HepG2 (cell line): ENCODE data around the gene PTF1A. TPM values are rescaled to one million over a fixed set of nuclear protein-coding genes. Genes with fewer than 3 reads are reported as not detected.

ENCODE experiments used
- ATAC-seq: fragments of 200-7000 bp; cut with Tn5 transposase; 3 replicates; pipeline ENCODE4 v1.9.1; 2020; ENCODE audit warnings: mild to moderate bottlenecking, moderate library complexity
- BruUV-seq: library from RNA; stranded (reverse); fragments of 400-500 nt; replicated peaks from 2 replicates; lab custom pipeline; 2021; lab: Mats Ljungman, UMichigan
- CTCF ChIA-PET: fragments of 300-600 bp; formaldehyde crosslinking; extraction: SDS; loops from one replicate; lab custom pipeline; 2021; ENCODE audit warnings: low total read pairs, inconsistent platforms, low intra/inter-chr PET ratio; lab: Yijun Ruan, JAX
- POLR2A ChIA-PET: fragments of 350-600 bp; sonication (Branson Sonifier 250); formaldehyde crosslinking; loops from one replicate; lab custom pipeline; 2020; ENCODE audit warnings: antibody characterized with exemption, inconsistent platforms; lab: Yijun Ruan, JAX
- DNase-seq: peaks from one replicate; pipeline ENCODE4 v3.0.0-alpha.2; 2015; ENCODE audit warnings: low spot score
- FAIRE-seq: peaks from 3 replicates; lab custom pipeline; 2011; peaks lifted over from hg19 to GRCh38; lab: Jason Lieb, UNC
- H2AFZ ChIP-seq: one replicate; pipeline ENCODE4 v1.6.1; 2011; ENCODE audit warnings: low read length, inconsistent platforms
- H3K27ac ChIP-seq: fragments of 300-600 bp; 3 replicates; pipeline ENCODE4 v1.8.0; 2011; ENCODE audit warnings: mixed run types, mild to moderate bottlenecking, mixed read lengths, low read length, inconsistent platforms; ENCODE audit not compliant: insufficient read depth; ENCODE audit errors: extremely low read length
- H3K27me3 ChIP-seq, 2 experiments: fragments of 200-600 bp in 1 of 2; 2 replicates in 1 of 2; 3 replicates in 1 of 2; pipeline versions ENCODE4 v1.6.0 to v1.8.0; 2011; ENCODE audit warnings: low read length in 2 of 2, mild to moderate bottlenecking in 2 of 2, moderate library complexity in 2 of 2, inconsistent platforms in 1 of 2; ENCODE audit not compliant: insufficient read depth in 2 of 2, control insufficient read depth in 1 of 2
- H3K36me3 ChIP-seq, 2 experiments: fragments of 200-600 bp in 1 of 2; replicated peaks in 1 of 2; 2 replicates in 1 of 2; 3 replicates in 1 of 2; pipeline versions ENCODE4 v1.5.1 to v1.8.0; 2011; ENCODE audit warnings: low read length in 2 of 2, inconsistent platforms in 1 of 2; ENCODE audit not compliant: insufficient read depth in 2 of 2, control insufficient read depth in 1 of 2
- H3K4me1 ChIP-seq: 2 replicates; pipeline ENCODE4 v1.5.1; 2012; ENCODE audit warnings: low read length, inconsistent platforms; ENCODE audit not compliant: insufficient read depth
- H3K4me2 ChIP-seq: 2 replicates; pipeline ENCODE4 v1.6.0; 2011; ENCODE audit warnings: low read depth, low read length, inconsistent platforms
- H3K4me3 ChIP-seq, 3 experiments: fragments of 200-600 bp in 1 of 3; sonication (generic), shearing (Covaris generic) in 1 of 3; replicated peaks in 1 of 3; 2 replicates each; pipeline ENCODE4 v1.5.1; 2011 to 2016; ENCODE audit warnings: low read length in 3 of 3, inconsistent platforms in 2 of 3, low read depth in 2 of 3, mild to moderate bottlenecking in 2 of 3, control low read depth in 1 of 3, mixed read lengths in 1 of 3; ENCODE audit not compliant: insufficient read depth in 1 of 3
- H3K79me2 ChIP-seq: one replicate; pipeline ENCODE4 v1.6.1; 2011; ENCODE audit warnings: low read length, inconsistent platforms; ENCODE audit not compliant: insufficient read depth
- H3K9ac ChIP-seq: 2 replicates; pipeline ENCODE4 v1.6.0; 2011; ENCODE audit warnings: mild to moderate bottlenecking, low read depth, low read length, inconsistent platforms; ENCODE audit not compliant: insufficient read depth
- H3K9me3 ChIP-seq: 2 replicates; pipeline ENCODE4 v1.5.1; 2012; ENCODE audit warnings: mild to moderate bottlenecking, low read length
- H4K20me1 ChIP-seq: 2 replicates; pipeline ENCODE4 v1.6.0; 2011; ENCODE audit warnings: inconsistent platforms, mild to moderate bottlenecking, low read length, moderate library complexity; ENCODE audit not compliant: insufficient read depth
- EEA1 ChIP-seq: sonication (generic); formaldehyde crosslinking; IDR thresholded peaks from 2 replicates; pipeline ENCODE4 v1.5.1; 2020; ENCODE audit warnings: mild to moderate bottlenecking, missing genetic modification reagents, borderline replicate concordance
- ETV5 ChIP-seq: IDR thresholded peaks from 2 replicates; pipeline ENCODE4 v1.6.1; 2018; ENCODE audit warnings: missing biosample characterization, missing genetic modification reagents, inconsistent platforms, borderline replicate concordance
- MAFK ChIP-seq, 2 experiments: IDR thresholded peaks in 1 of 2; conservative IDR thresholded peaks in 1 of 2; 2 replicates each; pipeline ENCODE4 v1.6.1; 2011; ENCODE audit warnings: improper control_type of control experiment in 2 of 2, low read length in 2 of 2
- RFXAP ChIP-seq: sonication (generic); formaldehyde crosslinking; IDR thresholded peaks from 2 replicates; pipeline ENCODE4 v1.4.0; 2020; ENCODE audit warnings: missing genetic modification reagents, borderline replicate concordance
- ZBTB20 ChIP-seq: sonication (generic); formaldehyde crosslinking; IDR thresholded peaks from 2 replicates; pipeline ENCODE4 v1.8.1; 2023; ENCODE audit warnings: missing genetic modification reagents, low read depth, mild to moderate bottlenecking, borderline replicate concordance
- ZHX1 ChIP-seq: sonication (generic); formaldehyde crosslinking; IDR thresholded peaks from 2 replicates; pipeline ENCODE4 v1.8.1; 2022; ENCODE audit warnings: low read depth, mild to moderate bottlenecking, missing genetic modification reagents
- ZNF367 ChIP-seq: sonication (generic); formaldehyde crosslinking; IDR thresholded peaks from 2 replicates; pipeline ENCODE4 v1.4.0; 2020; ENCODE audit warnings: missing genetic modification reagents, borderline replicate concordance
- ZNF446 ChIP-seq: sonication (generic); formaldehyde crosslinking; IDR thresholded peaks from 2 replicates; pipeline ENCODE4 v1.5.0; 2020; ENCODE audit warnings: mild to moderate bottlenecking, missing genetic modification reagents
- ZNF512B ChIP-seq: sonication (generic); formaldehyde crosslinking; IDR thresholded peaks from 2 replicates; pipeline ENCODE4 v1.5.1; 2020; ENCODE audit warnings: missing genetic modification reagents, mild to moderate bottlenecking, borderline replicate concordance
- ZNF749 ChIP-seq: sonication (generic); formaldehyde crosslinking; IDR thresholded peaks from 2 replicates; pipeline ENCODE4 v1.8.0; 2022; ENCODE audit warnings: mild to moderate bottlenecking, missing genetic modification reagents, moderate library complexity, borderline replicate concordance
- ZNF761 ChIP-seq: sonication (generic); formaldehyde crosslinking; conservative IDR thresholded peaks from 2 replicates; pipeline ENCODE4 v1.4.0; 2020; ENCODE audit warnings: mild to moderate bottlenecking, missing genetic modification reagents
- ZNF790 ChIP-seq: sonication (generic); formaldehyde crosslinking; IDR thresholded peaks from 2 replicates; pipeline ENCODE4 v1.8.0; 2022; ENCODE audit warnings: missing genetic modification reagents, mild to moderate bottlenecking, borderline replicate concordance
- ZXDC ChIP-seq: sonication (generic); formaldehyde crosslinking; IDR thresholded peaks from 2 replicates; pipeline ENCODE4 v1.5.0; 2020; ENCODE audit warnings: mild to moderate bottlenecking, missing genetic modification reagents
- WGBS: methylation state at CpG from one replicate; pipeline ENCODE4 v1.1.6; 2017; ENCODE audit warnings: low lambda C conversion rate; 5-methylcytosine and 5-hydroxymethylcytosine counted together
- in situ Hi-C: cut with HindIII; loops from 2 replicates; pipeline ENCODE4 v1.10.0; 2017; ENCODE audit warnings: low pct_unique_long_range_greater_than_20kb; ENCODE audit not compliant: extremely low pct_ligation_motif_present
- intact Hi-C: fragments of 100-400 bp; cut with micrococcal nuclease; formaldehyde crosslinking; loops from one replicate; pipeline ENCODE4 v1.10.0; 2022; ENCODE audit not compliant: unreplicated experiment
- polyA plus RNA-seq, 8 experiments: library from polyadenylated mRNA; depleted of rRNA in 3 of 8; stranded (reverse) in 7 of 8; unstranded in 1 of 8; fragments of >200 nt; fragmentation: Illumina TruSeq in 4 of 8; extraction: Trizol in 4 of 8; gene quantifications; 2 replicates each; pipeline versions ENCODE4 v1.2.1 to v1.2.3, GENCODE V29; 2011 to 2016; ENCODE audit warnings: low read depth in 4 of 8, missing spikeins in 1 of 8, mixed read lengths in 1 of 8; ENCODE audit not compliant: insufficient read depth in 1 of 8
- total RNA-seq, 5 experiments: library from RNA; depleted of rRNA; stranded (reverse); fragments of >200 nt; fragmentation: Illumina TruSeq; extraction: Trizol; gene quantifications; 2 replicates each; pipeline ENCODE4 v1.2.3, GENCODE V29; 2016; ENCODE audit warnings: low read depth in 1 of 5

Gene PTF1A
- total and polyA plus RNA-seq, 2 of the 13 experiments (the other 11 are each of a cell fraction or from before 2014, with no cell fraction given): not detected

GRCh38 chr10:23199768-23200511 is 7.8 kb downstream of the PTF1A start:
- Histone ChIP-seq H3K4me1 (peaks cover 17% of the 10 kb centered on the region), H2AFZ (no peak overlapping the region), H3K4me3 (no peak overlapping the region), H3K79me2 (no peaks in the 10 kb centered on the region), H3K27ac (no peak overlapping the region), H3K27me3 (peaks cover 1 to 74% of the 10 kb centered on the region in 2 experiments; a peak in 4 of 5 replicates), H3K4me2 (no peak overlapping the region), H3K36me3 (no peaks in the 10 kb centered on the region), H3K9me3 (no peaks in the 10 kb centered on the region), H4K20me1 (no peaks in the 10 kb centered on the region), H3K9ac (no peak overlapping the region)
- ChIA-PET CTCF (no interaction called here), POLR2A (no interaction called here)
- no peak for FAIRE-seq
- ATAC-seq: no peak; the same call in 2 of the 3 replicates
- BruUV-seq: no TSS peak
- 41% methylated on average over 20 of the region's 30 CpGs for WGBS
- intact Hi-C loops (no loop called here), in situ Hi-C loops (no loop called here)
- DNase-seq: no peak
- TF ChIP-seq ZNF512B (CRISPR knock-in tag) (no peak), ZNF761 (CRISPR knock-in tag) (no peak), MAFK (conservative IDR thresholded peaks at IDR 0.05 in 1 of 2, IDR thresholded peaks at IDR 0.05 in 1 of 2; ENCODE audit: low read length in 2 of 2) (no peak), ZNF790 (CRISPR knock-in tag) (no peak), ZBTB20 (CRISPR knock-in tag) (no peak), ZNF749 (CRISPR knock-in tag) (no peak), ZHX1 (CRISPR knock-in tag) (no peak), ZXDC (CRISPR knock-in tag) (no peak), EEA1 (CRISPR knock-in tag) (no peak), RFXAP (CRISPR knock-in tag) (no peak), ETV5 (CRISPR knock-in tag) (no peak), ZNF446 (CRISPR knock-in tag) (no peak), ZNF367 (CRISPR knock-in tag) (no peak)
